HG03342 (cell line): ENCODE data around the gene ADGRL1.
"Not testable (repeated sequence)": the region's sequence is repeated elsewhere in the genome, so short reads cannot be mapped to it uniquely, and the experiment has no call there.

ENCODE experiments used
- ATAC-seq: cut with Tn5 transposase; IDR thresholded peaks from one replicate; pipeline ENCODE4 v1.9.1; 2021; ENCODE audit warnings: mild to moderate bottlenecking, moderate library complexity; ENCODE audit not compliant: unreplicated experiment

Gene ADGRL1

GRCh38 chr19:14205452-14206287 lies at the start of gene ADGRL1:
TSS of gene ADGRL1 (minus strand) at chr19:14206169. CDS start at chr19:14183602, 22,567 bp downstream.
- ATAC-seq = not testable (repeated sequence)

- ATAC-seq = not testable (repeated sequence)
Observed at GRCh38 chr19:14255316-14255715, 49.3 kb upstream of the ADGRL1 start.

GRCh38 chr19:14253822-14254599 lies 48.0 kb upstream of the ADGRL1 start:
- not testable (repeated sequence) for ATAC-seq

GRCh38 chr19:14252136-14252535 lies 46.2 kb upstream of the ADGRL1 start:
- not testable (repeated sequence) for ATAC-seq

- ATAC-seq = no peak
Observed at GRCh38 chr19:14250870-14251269, 44.9 kb upstream of the ADGRL1 start.

GRCh38 chr19:14250315-14250714 lies 44.3 kb upstream of the ADGRL1 start:
- ATAC-seq = not testable (repeated sequence)

GRCh38 chr19:14249891-14250290 lies 43.9 kb upstream of the ADGRL1 start:
- not testable (repeated sequence) for ATAC-seq

GRCh38 chr19:14249012-14249754 lies 43.2 kb upstream of the ADGRL1 start:
- not testable (repeated sequence) for ATAC-seq

- ATAC-seq = no peak
Observed at GRCh38 chr19:14248578-14249011, 42.6 kb upstream of the ADGRL1 start.

GRCh38 chr19:14247548-14248471 lies 41.8 kb upstream of the ADGRL1 start:
- ATAC-seq = not testable (repeated sequence)

- ATAC-seq = not testable (repeated sequence)
Observed at GRCh38 chr19:14247205-14247547, 41.2 kb upstream of the ADGRL1 start.

- not testable (repeated sequence) for ATAC-seq
Observed at GRCh38 chr19:14244393-14244792, 38.4 kb upstream of the ADGRL1 start.

- not testable (repeated sequence) for ATAC-seq
Observed at GRCh38 chr19:14243718-14244117, 37.7 kb upstream of the ADGRL1 start.

GRCh38 chr19:14237014-14237941 lies 31.3 kb upstream of the ADGRL1 start:
- no peak for ATAC-seq

- not testable (repeated sequence) for ATAC-seq
Observed at GRCh38 chr19:14232945-14233344, 27.0 kb upstream of the ADGRL1 start.

GRCh38 chr19:14228446-14229071 lies 22.6 kb upstream of the ADGRL1 start:
- not testable (repeated sequence) for ATAC-seq

- not testable (repeated sequence) for ATAC-seq
Observed at GRCh38 chr19:14226498-14226897, 20.5 kb upstream of the ADGRL1 start.

- no peak for ATAC-seq
Observed at GRCh38 chr19:14222886-14223285, 16.9 kb upstream of the ADGRL1 start.
